NCI-H1694 (cell line): ENCODE data around the gene SNAPC4.

Source experiments
- DNase-seq: peaks from one replicate; lab custom pipeline; 2025; lab: John Stamatoyannopoulos, UW

Gene SNAPC4, protein sequence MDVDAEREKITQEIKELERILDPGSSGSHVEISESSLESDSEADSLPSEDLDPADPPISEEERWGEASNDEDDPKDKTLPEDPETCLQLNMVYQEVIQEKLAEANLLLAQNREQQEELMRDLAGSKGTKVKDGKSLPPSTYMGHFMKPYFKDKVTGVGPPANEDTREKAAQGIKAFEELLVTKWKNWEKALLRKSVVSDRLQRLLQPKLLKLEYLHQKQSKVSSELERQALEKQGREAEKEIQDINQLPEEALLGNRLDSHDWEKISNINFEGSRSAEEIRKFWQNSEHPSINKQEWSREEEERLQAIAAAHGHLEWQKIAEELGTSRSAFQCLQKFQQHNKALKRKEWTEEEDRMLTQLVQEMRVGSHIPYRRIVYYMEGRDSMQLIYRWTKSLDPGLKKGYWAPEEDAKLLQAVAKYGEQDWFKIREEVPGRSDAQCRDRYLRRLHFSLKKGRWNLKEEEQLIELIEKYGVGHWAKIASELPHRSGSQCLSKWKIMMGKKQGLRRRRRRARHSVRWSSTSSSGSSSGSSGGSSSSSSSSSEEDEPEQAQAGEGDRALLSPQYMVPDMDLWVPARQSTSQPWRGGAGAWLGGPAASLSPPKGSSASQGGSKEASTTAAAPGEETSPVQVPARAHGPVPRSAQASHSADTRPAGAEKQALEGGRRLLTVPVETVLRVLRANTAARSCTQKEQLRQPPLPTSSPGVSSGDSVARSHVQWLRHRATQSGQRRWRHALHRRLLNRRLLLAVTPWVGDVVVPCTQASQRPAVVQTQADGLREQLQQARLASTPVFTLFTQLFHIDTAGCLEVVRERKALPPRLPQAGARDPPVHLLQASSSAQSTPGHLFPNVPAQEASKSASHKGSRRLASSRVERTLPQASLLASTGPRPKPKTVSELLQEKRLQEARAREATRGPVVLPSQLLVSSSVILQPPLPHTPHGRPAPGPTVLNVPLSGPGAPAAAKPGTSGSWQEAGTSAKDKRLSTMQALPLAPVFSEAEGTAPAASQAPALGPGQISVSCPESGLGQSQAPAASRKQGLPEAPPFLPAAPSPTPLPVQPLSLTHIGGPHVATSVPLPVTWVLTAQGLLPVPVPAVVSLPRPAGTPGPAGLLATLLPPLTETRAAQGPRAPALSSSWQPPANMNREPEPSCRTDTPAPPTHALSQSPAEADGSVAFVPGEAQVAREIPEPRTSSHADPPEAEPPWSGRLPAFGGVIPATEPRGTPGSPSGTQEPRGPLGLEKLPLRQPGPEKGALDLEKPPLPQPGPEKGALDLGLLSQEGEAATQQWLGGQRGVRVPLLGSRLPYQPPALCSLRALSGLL (N-terminal part only)

DNA sequence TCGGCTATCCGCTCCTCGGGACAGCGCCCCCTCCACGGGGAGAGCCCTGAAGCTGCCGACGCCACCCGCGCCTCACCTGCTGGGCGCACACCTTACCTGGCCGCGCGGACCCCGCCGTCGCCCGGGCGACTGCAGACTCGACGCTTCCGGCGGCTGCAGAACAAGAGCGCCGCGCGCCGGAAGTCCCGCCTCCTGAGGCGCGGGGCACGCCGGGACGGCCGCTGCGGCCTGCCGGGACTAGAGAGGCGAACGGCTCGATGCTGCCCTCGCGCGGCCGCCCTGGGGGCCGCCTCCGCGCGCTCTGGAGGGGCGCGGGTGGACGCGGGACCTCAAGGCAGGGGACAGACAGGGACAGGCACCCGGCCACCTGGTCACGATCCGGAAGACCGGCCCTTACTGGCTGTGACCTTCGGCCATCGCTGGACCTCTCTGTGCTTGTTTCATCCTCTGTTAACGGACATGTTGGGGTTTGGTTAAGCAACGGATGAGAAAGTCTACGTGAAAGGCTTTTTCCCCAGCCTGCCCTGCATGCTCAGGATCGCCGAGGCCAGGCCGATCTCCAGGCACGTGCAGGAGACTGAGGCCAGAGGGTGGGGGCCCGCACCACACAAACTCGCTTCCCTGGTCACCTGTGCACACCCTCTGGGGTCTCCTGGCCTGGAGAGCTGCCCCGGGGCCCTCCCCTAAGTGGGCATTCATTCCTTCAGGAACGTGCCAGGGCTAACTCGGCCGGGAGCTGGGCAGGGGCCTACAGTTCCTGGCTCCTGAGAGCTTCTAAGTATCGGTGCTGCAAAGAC lies at the start of gene SNAPC4:
TSS of gene SNAPC4 (minus strand) at position 133 of the 797 bp plus-strand sequence. CDS start 1,742 bp downstream, outside the sequence.
- peak; percentile 52 for DNase-seq

DNA sequence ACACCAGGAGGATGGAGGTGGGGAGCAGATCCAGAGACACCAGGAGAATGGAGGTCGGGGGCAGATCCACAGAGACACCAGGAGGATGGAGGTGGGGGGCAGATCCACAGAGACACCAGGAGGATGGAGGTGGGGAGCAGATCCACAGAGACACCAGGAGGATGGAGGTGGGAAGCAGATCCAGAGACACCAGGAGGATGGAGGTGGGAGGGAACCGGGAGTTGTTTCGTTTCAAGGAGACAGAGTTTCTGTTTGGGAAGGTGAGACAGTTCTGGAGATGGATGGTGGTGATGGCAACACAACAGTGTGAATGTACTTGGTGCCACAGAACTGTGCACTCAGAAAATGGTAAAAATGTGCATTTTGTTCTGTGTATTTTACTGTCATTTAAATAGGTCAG lies 48.7 kb upstream of the SNAPC4 start:
- DNase-seq = no peak

DNA sequence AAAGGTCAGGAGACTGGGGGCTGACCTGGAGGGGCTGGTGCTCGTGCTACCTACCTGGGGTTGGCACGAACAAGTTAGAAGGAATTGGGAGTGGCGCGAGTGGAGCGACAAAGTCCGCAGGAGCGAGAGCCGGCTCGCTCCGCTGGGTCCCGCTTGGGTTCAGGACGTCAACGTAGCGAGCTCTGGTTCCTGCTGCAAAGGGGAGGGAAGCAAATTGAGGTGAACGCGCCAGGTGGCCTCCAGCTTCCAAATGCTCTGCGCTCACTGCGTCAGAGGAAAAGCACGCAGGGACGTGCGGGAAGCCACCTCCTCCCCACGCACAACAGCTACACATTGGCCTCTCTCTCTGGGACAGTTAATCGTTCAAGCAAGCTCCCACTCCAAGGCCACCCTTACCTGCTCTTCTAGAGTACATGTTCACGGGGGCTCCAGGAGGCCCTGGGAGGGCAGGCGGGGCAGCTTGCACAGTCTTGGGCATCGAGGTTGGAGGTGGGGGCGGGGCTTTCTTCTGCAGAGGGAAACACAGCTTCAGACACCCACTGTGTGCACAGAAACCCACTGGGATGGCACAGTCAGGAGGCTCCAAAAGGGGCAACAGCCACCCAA lies 47.3 kb upstream of the SNAPC4 start:
- no peak for DNase-seq

DNA sequence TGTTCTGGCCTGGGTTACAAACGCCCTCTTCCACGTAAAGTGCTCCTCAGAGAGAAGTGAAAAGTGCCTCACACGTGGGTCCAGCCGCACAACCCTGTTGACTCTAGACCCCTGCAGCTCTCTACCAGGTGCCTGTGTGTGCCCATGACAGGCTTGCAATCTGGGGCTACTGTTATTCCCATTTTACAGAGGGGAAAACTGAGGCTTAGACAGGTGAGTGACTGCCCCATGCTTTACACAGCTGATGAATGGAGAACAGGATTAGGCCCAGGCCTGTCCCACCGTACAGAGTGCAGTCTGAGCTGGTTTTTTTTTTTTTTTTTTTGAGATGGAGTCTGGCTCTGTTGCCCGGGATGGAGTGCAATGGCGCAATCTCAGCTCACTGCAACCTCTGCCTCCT lies 45.8 kb upstream of the SNAPC4 start:
- DNase-seq = no peak

DNA sequence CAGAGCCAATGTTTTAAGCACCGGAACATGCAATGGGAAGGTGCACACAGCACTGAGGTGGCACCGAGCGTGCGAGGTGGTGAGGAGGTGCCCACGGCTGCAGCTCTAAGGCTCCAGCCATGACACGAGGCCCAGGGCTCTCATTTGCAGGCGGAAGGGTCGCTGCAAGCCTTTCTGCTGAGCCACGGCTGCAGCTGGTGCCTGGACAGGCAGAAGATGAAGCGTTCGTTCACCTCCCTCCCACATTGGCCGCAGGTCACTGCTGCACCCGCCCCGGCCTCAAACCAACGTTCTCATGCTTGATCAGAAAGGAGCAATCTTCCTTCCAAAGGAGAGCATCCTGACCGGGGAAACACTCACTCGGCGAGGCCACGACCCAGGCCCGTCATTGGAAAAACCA lies 44.1 kb upstream of the SNAPC4 start:
- DNase-seq = no peak

DNA sequence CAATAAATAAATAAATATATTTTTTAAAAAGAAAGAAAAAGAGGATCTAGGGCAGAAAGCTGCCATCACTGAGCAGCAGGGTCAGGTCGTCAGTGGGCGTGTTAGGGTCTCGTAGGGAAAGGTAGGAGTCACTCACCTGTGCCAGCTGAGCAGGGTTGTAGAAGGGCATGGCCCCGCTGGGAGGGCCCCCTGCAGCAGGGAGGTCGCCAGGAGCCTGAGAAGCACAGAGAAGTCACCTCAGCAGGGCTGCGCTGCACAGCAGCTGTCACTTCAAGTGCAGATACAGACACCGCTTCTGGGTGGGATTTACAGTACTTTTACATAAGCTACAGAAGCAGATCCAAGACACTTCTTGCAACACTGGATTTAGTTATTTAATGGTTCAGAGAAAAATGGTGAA lies 43.7 kb upstream of the SNAPC4 start:
- DNase-seq = no peak

DNA sequence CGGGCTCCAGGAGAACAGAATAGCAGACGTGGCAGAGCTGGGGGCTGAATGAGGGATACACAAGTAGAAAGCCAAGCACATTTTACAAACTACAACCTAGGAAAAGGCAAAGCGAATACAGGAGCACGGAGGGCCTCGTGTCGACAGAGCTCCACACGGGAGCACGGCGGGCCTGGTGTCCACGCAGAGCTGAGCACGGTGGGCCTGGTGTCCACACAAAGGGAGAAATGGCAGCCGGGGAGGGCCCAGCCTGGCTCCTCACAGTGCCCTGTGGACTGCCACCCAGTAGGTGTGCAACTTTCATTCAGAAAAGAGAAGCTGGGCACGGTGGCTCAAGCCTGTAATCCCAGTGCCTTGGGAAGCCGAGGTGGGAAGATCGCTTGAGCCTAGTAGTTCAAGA lies 43.1 kb upstream of the SNAPC4 start:
- no peak for DNase-seq

DNA sequence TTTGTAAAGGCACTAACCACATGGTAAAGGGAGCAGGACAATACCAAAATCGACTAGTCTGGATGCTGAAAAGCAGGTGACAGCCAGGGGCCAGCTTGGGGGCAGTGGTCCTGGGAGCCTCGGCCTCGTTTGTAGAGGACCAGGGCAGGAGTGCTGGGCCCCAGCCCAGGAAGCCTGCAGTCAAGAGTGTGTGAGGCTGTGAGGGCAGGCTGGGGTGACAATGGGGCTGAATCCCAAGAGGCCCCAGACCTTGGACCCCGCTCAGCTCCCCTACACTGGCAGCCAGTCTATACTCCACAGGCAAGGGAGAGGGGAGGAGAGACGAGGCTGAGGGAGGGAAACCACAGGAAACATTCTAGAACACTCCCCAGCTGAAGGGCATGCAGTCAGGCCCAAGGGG lies 42.3 kb upstream of the SNAPC4 start:
- no peak for DNase-seq

DNA sequence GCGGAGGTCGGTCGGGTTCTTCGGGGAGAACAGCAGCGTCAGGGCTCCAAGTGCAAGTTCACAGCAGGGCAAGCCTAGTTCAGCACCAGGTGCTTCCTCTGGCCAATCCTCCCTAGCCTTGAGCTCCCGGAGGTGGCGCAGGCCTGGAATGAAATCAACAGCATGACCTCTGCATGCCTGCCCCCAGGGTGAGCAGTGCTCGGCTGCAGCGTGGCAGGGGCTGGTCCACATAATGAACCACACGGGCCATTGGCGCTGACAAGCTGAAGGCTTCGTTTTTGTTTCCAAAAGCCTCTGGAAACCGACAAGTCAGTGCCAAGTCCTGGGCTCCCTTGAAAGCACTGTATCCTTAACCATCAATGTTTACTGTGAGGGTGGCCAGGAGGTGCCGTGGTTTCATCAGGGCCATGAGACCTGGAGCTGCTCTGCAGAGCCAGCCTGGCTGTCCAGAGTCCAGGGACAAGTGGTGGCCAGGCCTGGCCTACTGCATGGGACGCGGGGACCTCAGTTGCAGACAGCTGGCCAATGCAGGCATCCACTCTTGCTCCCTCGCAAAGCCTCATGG lies 41.8 kb upstream of the SNAPC4 start:
- no peak for DNase-seq

DNA sequence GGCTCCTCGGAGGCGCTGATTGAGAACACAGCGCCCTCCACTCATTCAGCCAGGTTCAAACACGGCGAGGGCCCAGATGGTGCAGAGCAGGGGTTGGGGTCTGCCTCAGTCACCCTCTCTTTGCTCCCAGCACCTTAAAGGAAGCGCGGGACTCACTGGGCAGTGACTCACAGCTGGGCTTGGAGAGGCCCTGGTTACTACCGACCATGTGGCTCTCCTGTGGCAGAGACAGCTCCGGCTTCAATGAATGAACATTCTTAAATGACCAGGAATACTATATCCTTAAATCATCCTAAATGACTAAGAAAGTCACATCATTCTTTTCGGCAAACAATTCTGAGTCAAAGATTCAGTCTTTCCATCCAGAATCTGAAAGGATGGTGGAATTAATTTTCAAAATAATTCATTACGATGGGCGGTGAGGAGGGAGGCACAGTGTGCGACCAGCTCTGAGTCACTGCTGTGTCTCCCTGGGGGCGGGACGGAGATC lies 41.3 kb upstream of the SNAPC4 start:
- DNase-seq = no peak

DNA sequence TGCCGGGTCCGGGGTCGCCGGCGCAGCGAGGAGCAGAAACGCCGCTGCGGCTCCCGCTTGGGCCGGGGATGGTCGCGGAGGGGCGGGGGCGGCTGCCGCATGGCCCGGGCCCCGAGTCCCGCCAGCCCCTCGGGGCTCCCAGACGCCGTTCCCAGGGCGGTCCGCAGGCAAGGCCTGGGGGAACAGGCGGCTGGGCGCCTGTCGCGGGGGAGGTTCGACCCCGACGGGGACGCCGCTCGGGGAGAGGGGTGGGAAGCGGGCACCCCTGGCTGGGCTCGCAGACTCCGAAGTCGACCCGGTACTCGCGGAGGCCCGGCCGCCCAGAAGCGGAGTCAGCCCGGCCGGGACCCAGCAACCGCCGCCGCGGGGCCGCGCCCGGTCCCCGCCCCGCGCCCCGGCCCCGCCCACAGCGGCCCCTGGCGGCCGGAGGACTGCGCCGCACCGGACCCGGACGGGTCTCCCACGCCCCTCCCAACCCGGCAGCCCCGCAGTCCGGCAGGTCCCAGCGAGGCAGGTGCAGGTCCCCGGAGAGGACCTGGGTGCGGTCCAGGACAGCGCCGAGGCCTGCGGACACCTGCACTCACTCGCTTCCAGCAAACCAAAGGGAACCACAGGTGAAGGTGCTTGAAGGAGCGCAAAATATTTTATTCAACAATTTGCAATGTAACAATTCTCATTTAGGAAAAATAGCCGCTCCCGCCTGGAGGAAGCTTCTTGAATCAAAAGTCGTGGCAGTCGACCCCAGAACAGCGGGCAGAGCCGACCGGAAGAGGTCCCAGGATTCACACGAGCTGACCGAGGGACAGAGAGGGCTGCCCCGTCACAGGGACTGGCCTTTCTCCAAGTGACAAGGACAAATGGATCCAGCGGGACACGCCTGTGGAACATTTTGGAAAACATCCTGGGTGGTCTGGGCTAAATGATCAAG lies 39.8 kb upstream of the SNAPC4 start, which contains the start of gene INPP5E:
TSS of gene INPP5E (minus strand) at position 365 of the 928 bp plus-strand sequence. CDS start 426 bp downstream, outside the sequence.
- no peak for DNase-seq

DNA sequence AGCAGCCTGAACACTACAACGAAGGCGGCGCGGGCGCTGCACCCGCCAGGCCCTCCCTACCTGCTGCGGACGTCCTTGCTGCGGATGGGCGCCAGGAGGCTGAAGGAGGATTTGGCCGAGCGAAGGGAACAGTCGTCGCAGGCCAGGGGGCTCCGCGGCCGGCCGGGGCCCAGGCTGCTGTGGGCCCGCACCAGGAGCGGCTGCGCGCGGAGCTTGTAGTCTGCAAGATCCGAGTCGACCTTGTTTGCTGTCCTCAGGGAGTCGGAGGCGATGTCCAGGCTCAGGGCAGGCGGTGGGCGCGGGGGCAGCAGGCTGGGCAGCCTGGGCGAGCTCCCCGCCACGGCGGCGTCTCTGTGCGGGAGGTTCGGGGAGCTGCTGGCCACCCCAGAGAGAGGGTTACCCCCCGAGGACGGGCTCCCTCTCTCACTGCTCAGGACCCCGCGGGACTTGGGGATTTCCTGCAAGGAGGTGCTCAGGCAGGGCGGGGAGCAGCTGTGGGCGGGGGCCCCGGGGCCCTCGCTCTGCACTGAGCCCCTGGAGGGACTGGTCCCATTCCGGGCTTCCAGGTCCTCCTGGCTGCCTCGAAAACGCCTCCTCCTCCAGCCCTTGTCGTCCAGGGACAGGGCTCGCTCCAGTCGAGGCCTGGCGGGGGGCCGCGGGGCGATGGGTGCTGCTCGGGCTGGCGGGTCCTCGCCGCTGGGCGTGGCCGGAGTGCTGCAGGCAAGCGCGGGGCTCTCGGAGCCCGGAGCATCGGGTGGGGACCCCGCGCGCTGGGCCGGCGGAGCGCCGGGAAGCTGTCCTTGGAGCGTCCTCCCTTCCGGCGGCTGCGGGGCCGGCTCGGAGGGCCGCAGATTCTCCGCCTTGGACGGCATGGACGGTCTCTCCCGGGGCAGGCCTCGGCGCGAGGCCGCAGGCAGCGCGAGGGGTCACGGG lies 38.8 kb upstream of the SNAPC4 start:
- no peak for DNase-seq

DNA sequence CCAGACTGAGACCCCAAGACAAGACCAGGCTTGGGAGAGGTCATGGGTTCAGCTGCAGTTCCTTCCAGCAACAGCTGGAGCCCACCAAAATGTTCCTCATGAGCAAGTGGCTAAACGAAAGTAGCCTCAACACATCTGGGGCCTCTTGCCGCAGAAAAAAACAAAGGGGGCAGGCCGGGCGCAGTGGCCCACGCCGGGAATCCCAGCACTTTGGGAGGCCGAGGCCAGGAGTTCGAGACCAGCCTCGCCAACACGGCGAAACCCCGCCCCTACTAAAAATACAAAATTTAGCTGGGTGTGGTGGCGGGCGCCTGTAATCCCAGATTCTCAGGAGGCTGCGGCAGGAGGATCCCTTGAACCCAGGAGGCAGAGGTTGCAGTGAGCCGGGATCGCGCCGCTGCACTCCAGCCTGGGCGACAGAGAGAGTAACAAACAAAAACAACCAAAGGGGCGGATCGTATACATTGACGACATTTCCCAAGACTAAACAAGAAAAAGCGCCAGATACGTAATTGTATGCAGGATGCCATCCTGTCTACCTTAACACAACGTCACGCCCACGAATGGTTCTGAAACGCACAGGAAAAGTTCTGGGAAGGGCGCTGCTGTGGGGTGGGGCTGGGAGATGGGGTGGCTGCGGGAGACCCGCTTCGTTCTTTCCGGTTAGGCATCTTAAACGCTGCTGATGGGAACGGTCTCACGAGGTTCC lies 38.0 kb upstream of the SNAPC4 start:
- no peak for DNase-seq

DNA sequence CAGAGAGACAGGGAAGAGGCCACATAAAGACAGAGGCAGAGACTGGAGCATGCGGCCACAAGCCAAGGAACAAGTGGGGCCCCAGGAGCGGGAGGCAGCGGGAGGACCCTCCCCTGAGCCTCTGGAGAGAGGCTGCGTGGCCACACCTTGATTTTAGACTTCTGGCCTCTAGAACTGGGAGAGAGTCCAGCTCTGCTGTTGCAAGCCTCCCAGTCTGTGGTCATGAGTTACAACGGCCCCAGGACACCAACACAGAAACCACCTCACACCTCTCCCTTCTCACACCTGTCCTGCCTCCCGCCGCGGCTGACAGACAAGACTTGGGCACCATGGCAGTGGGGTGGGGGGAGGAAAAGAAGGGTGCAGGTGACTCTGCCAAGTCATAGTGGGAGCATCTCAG lies 37.5 kb upstream of the SNAPC4 start:
- DNase-seq = no peak

DNA sequence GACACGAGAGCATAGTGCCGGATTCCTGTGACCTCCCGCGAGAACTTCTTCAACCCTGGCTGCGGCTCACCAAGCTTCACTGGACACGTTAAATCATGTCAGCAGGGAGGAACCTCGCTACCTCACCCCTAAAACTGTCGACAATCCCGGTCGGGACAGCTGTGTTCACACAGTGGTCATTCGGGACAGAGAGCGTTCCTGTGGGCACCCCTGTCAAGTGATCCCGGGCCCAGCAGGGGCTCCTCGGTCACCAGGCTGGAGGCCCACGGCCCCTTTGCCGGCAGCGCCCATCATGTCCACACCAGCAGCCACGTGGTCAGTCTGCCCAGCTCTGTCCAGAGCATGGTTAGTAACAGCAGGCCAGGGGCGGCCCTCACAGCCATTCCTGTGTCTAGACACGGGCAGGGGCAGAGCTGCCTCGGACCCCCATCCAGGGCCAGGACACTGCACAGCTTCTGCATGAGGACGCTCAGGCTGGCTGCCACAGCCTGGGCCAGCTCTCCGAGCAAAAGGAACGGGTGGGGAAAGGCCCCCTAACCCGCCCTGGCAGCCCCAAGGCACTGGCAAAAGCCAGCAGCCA lies 36.2 kb upstream of the SNAPC4 start:
- no peak for DNase-seq

DNA sequence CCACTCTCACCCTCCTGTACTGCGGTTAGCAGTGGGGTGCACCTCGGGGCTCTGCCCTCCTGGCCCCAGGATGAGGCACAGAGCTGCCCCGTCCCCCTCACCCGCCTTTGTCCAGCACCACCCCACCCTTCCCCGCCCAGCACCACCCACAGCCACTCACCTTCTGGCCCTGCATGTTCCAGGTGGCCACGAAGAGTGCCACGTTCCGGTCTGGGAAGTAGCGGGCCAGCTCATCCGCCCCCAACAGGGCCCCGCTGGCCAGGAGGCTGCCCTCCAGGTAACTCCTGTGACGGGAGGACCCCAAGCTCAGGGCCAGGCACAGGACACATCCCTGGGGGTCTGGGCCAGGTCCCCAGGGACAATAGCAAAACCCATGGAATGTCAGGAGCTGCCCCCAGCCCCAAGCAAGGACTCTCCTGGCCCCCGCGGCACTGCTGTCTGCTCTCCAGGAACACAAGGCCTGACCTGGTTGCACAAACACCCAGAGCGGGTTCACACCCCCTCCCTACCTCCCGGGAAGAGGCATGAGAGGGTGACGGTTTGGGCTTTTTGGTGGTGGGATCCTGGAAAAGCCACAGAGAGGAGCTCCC lies 34.7 kb upstream of the SNAPC4 start:
- DNase-seq = no peak
